HG02571 (cell line): ENCODE results near the gene IMPA2.
A peak's percentile ranks its signal among the peaks of the same experiment; 100 is the strongest.

ENCODE experiments used
- ATAC-seq: cut with Tn5 transposase; IDR thresholded peaks from one replicate; pipeline ENCODE4 v1.9.1; 2021; ENCODE audit warnings: mild to moderate bottlenecking, moderate library complexity; ENCODE audit not compliant: unreplicated experiment

Gene IMPA2

GRCh38 chr18:11987527-11987926 lies 6.2 kb downstream of the IMPA2 start:
- no peak for ATAC-seq

- no peak for ATAC-seq
These were observed 7.9 kb downstream of the IMPA2 start for GRCh38 chr18:11989174-11989573.

GRCh38 chr18:11989966-11990380 lies 8.7 kb downstream of the IMPA2 start:
- no peak for ATAC-seq

- no peak for ATAC-seq
These were observed 9.2 kb downstream of the IMPA2 start for GRCh38 chr18:11990539-11990938.

GRCh38 chr18:11991021-11991795 lies 9.9 kb downstream of the IMPA2 start:
- no peak for ATAC-seq

- ATAC-seq, result no peak
These were observed 10.9 kb downstream of the IMPA2 start for GRCh38 chr18:11992096-11992790.

GRCh38 chr18:11993264-11993916 lies 12.1 kb downstream of the IMPA2 start:
- no peak for ATAC-seq

- no peak for ATAC-seq
These were observed 13.0 kb downstream of the IMPA2 start for GRCh38 chr18:11994336-11994702.

- no peak for ATAC-seq
These were observed 13.6 kb downstream of the IMPA2 start for GRCh38 chr18:11994703-11995444.

- ATAC-seq, result peak; percentile 69
These were observed 14.3 kb downstream of the IMPA2 start for GRCh38 chr18:11995445-11996189.

GRCh38 chr18:11996190-11996754 lies 15.0 kb downstream of the IMPA2 start:
- no peak for ATAC-seq

- ATAC-seq, result no peak
These were observed 15.6 kb downstream of the IMPA2 start for GRCh38 chr18:11996907-11997306.

- ATAC-seq, result no peak
These were observed 16.2 kb downstream of the IMPA2 start for GRCh38 chr18:11997466-11997865.

- no peak for ATAC-seq
These were observed 16.9 kb downstream of the IMPA2 start for GRCh38 chr18:11998193-11998592.

- no peak for ATAC-seq
These were observed 18.1 kb downstream of the IMPA2 start for GRCh38 chr18:11999429-11999828.

GRCh38 chr18:12000072-12000659 lies 18.9 kb downstream of the IMPA2 start:
- ATAC-seq, result no peak

- no peak for ATAC-seq
These were observed 20.1 kb downstream of the IMPA2 start for GRCh38 chr18:12001421-12001820.

GRCh38 chr18:12003894-12004293 lies 22.6 kb downstream of the IMPA2 start:
- no peak for ATAC-seq

GRCh38 chr18:12005538-12006487 lies 24.5 kb downstream of the IMPA2 start:
- ATAC-seq, result no peak
